ENCODE data around the gene GDI1.

GDI1 gene

DNA sequence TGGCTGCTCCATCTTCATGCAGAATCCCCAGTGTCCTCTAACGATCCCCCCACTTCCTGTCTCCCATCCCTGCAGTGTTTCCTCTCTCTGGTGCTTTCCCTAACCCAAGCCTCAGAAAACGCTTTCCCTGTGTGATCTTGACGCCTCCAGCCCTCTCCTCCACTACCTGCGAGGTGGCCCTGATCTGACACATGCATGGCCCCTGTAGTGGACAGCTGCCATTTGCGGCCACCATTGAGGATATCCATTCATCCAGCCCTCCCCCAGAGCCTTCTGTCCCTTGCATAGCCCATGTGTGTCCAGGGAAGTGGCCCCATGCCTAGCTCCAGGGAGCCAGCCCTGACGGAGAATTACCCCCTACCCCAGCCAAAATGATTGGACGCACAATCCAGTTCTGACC is 46.4 kb downstream of the GDI1 start:
- DNase-seq = no peak

- DNase-seq = no peak
These were observed 47.5 kb downstream of the GDI1 start for GRCh38 chrX:154484255-154485149.

DNA sequence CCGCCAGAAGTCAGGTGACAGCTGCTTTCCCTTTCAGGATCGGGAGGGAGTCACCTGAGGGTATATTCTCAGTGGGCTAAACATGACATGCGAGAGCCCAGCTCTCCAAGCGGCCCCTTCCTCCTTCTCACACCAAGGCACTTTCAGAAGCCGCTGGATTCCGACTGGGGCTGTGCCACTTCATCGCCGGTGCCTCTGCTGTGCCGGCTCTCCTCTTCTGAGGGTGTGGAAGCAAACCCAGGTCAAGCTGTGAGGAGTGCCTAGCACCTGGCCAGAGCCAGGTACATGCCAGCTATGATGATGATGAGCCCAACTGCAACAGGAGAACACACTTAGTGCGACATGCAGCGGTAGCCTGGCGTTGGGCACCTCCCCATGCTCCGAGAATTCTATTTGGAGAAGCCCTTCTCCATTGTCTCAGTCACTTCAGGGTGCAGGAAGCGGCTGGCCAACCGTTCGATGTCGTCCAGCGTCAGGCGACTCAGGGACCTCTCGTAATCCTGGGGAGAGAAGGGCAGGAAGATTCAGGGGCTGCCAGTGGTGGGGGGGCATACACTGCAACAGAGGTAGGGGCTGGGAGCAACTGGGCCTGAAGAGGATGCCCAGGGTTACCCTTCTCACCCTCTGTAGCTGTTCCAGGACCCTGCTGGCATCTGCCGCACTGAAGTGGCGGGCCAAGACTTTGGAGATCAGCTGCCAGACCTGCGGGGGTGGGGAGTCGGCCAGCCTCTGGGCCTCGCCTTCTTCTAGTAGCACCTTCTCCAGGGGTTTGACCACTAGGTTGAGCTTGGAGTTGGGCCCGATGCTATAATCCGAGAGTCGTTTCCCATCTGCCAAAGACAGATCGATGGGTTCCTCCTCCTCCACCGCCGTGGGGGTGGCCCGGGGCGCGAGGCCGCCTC is 48.4 kb downstream of the GDI1 start:
- no peak for DNase-seq

- peak; percentile 36 for DNase-seq
These were observed 49.1 kb downstream of the GDI1 start for GRCh38 chrX:154486052-154486395.

DNA sequence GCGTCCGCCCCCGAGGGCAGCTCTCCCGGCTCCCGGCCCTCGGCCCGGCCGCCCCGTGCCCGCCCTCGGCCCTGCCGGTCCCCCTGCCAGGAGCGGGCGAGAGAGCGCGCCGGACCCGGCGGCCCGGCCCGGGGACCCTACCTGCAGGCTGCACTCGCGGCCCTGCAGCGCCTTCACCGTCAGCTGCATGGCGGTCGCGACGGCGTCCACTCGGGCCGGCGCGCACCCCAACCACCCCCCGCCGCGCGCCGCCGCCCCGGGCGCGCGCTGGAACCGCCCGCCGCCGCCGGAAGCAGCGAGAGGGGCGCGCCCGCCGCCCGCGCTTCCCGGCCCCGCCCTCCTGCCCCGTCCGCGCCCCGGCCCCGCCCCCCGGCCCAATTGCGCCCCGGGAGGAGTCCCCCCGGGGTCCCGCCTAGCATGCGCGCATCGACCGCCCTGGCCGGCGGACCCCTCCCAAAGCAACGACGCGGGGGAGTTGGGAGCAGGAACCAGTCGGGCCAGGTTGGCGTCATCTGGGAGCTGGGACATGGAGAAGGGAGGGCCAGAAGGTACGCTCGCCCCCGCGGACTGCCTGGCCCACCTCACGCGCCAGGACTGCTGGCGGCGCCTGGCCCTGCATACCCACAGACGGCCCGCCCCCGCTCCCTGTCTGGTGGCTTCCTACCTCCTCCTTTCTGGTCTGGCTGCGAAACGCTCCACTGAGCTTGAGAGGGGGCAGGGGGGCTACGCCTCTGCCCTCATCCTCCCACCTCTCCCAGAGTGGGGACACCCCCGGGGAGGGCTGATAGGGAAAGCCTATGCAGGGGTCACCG is 49.6 kb downstream of the GDI1 start, which contains the start of gene UBL4A:
Gene UBL4A, minus strand, starts transcription at position 220 of the 812 bp plus-strand sequence. Its CDS starts 31 bp downstream, at position 189.
- DNase-seq = peak; percentile 50

GRCh38 chrX:154487518-154488290 is 50.8 kb downstream of the GDI1 start:
- DNase-seq = no peak

GRCh38 chrX:154488336-154489075 is 51.6 kb downstream of the GDI1 start:
- no peak for DNase-seq

DNA sequence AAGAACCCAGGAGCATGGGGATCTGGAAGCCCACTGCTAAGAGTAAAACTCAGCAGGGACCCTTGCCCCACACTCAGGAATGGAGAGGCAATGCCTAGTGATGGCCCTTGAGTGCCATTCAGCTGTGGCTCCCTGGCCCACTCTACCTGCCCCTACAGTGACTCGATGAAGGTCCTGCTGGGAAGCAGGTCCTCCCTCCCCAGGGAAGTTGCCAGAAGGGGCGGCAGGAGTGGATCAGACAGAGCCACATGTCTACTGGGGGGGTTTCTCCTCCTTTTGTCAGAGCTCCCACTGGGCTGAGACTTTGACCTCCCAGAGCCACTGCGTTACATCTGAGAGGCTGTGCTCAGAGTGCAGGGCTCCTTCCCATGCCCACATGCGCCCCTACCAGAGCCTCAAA is 52.2 kb downstream of the GDI1 start:
- no peak for DNase-seq

GRCh38 chrX:154490021-154490413 is 53.1 kb downstream of the GDI1 start:
- DNase-seq = no peak

DNA sequence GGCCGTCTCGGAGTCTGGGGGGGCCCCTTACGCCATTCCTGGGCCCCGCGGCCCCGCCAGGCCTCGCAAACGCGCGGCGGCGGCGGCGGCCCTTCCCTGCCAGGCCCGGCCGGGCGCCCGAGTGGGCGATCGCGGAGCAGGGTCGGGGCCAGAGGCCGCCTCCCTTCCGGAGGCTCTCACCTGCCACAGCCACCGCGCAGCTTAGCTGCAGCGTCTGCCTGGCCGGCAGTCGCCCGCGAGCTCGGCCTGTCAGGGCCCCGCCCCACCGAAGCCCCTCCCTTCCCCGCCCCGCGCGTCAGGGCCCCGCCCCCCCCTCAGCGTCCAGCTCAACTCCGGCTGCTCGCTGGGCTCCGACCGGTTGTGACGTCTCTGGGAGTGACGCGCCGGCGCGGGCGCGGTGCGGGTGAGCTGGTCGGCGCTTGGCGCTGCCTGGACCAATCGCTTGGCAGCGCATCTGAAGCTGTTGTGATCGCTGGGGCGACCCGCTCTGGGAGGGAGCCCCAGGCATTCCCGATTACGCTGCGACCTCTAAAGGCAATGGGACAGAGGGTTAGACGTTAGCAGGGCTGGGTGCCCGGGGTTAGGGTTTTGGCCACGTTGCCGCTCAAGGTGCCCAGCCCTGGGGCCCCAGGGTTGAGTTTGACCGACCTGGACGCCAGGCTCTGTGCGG is 53.6 kb downstream of the GDI1 start, which contains the start of gene SLC10A3:
Gene SLC10A3, minus strand, starts transcription at position 216 of the 670 bp plus-strand sequence. CDS start 1,689 bp downstream, outside the sequence.
- peak; percentile 90 for DNase-seq
